ENCODE results near the gene SUMO4.

The SUMO4 gene

GRCh38 chr6:149419696-149420404 is 19.8 kb downstream of the SUMO4 start:
- Histone ChIP-seq H3K4me3 (ENCODE audit: low read depth, low read length) (no peak overlapping the region), H3K36me3 (ENCODE audit: control insufficient read depth in 2 of 2, insufficient read depth in 1 of 2, low read length in 2 of 2) (peaks cover 0 to 2% of the 10 kb centered on the region in 2 experiments; a peak in 1 of 3 replicates), H3K9me3 (ENCODE audit: control insufficient read depth, insufficient read depth, low read depth, low read length) (no peaks in the 10 kb centered on the region), H3K27ac (ENCODE audit: extremely low read depth, low read depth, low read length) (no peak overlapping the region), H3K4me1 (ENCODE audit: control insufficient read depth, insufficient read depth, low read length) (0 out of 2 replicates have a peak, but pooled peaks cover 2% of the 10 kb centered on the region)
- ChIA-PET POLR2A (no interaction called here), CTCF (interaction anchor here (0.5 to 4.1 kb wide), 9 partner anchors 8 to 842 kb away, joined by 3 to 30 read pairs (median 3); no protein-coding TSS in a partner anchor)
- TF ChIP-seq WT1 (tag by site-specific recombination; IDR thresholded peaks at IDR 0.05) = no peak
- TF ChIP-seq ZNF677 (tag by site-specific recombination; IDR thresholded peaks at IDR 0.05) = no peak
- no peak for TF ChIP-seq ZBTB49 (tag by site-specific recombination; IDR thresholded peaks at IDR 0.05; ENCODE audit: low read depth)
- TF ChIP-seq ZNF529 (tag by site-specific recombination; IDR thresholded peaks at IDR 0.05; ENCODE audit: insufficient replicate concordance) = no peak
- no peak for TF ChIP-seq ZNF777 (tag by site-specific recombination; IDR thresholded peaks at IDR 0.05; ENCODE audit: borderline replicate concordance)
- no peak for TF ChIP-seq ZSCAN5A (tag by site-specific recombination; IDR thresholded peaks at IDR 0.05)

GRCh38 chr6:149421132-149421531 is 21.1 kb downstream of the SUMO4 start:
- TF ChIP-seq AEBP2 (tag by site-specific recombination; IDR thresholded peaks at IDR 0.05; ENCODE audit: borderline replicate concordance) = no peak
- TF ChIP-seq ZNF433 (tag by site-specific recombination; IDR thresholded peaks at IDR 0.05; ENCODE audit: low read depth) = no peak
- TF ChIP-seq SP7 (tag by site-specific recombination; IDR thresholded peaks at IDR 0.05) = no peak
- TF ChIP-seq ZNF645 (tag by site-specific recombination; IDR thresholded peaks at IDR 0.05) = no peak
- ChIA-PET CTCF (interaction anchor here (0.6 to 4.1 kb wide), 7 partner anchors 12 to 843 kb away, joined by 3 to 30 read pairs (median 4); no protein-coding TSS in a partner anchor), POLR2A (no interaction called here)
- Histone ChIP-seq H3K9me3 (ENCODE audit: control insufficient read depth, insufficient read depth, low read depth, low read length) (no peaks in the 10 kb centered on the region), H3K27ac (ENCODE audit: extremely low read depth, low read depth, low read length) (no peak overlapping the region), H3K36me3 (ENCODE audit: control insufficient read depth in 2 of 2, insufficient read depth in 1 of 2, low read length in 2 of 2) (no peaks in the 10 kb centered on the region), H3K4me1 (ENCODE audit: control insufficient read depth, insufficient read depth, low read length) (0 out of 2 replicates have a peak, but pooled peaks cover 2% of the 10 kb centered on the region), H3K4me3 (ENCODE audit: low read depth, low read length) (no peak overlapping the region)

- Histone ChIP-seq H3K9me3 (ENCODE audit: control insufficient read depth, insufficient read depth, low read depth, low read length) (no peaks in the 10 kb centered on the region), H3K4me1 (ENCODE audit: control insufficient read depth, insufficient read depth, low read length) (0 out of 2 replicates have a peak, but pooled peaks cover 2% of the 10 kb centered on the region), H3K4me3 (ENCODE audit: low read depth, low read length) (no peak overlapping the region), H3K36me3 (ENCODE audit: control insufficient read depth in 2 of 2, insufficient read depth in 1 of 2, low read length in 2 of 2) (no peaks in the 10 kb centered on the region), H3K27ac (ENCODE audit: extremely low read depth, low read depth, low read length) (no peak overlapping the region)
- TF ChIP-seq ZBTB17 (tag by site-specific recombination; IDR thresholded peaks at IDR 0.05) = 0 out of 2 replicates have a peak, but pooled peaks have one; percentile 23
- TF ChIP-seq ZNF776 (tag by site-specific recombination; IDR thresholded peaks at IDR 0.05; ENCODE audit: borderline replicate concordance) = no peak
- CTCF ChIA-PET = interaction anchor here (0.6 to 1.6 kb wide), 4 partner anchors 80 to 396 kb away, joined by 3 to 5 read pairs (median 4); no protein-coding TSS in a partner anchor
- POLR2A ChIA-PET = no interaction called here
Measured at GRCh38 chr6:149422581-149422980, 22.5 kb downstream of the SUMO4 start.
